ENCODE measurements around the gene WNK1.

Gene WNK1

GRCh38 chr12:863285-863684 is 110.9 kb downstream of the WNK1 start:
- no peak for DNase-seq (ENCODE audit: low spot score)

DNA sequence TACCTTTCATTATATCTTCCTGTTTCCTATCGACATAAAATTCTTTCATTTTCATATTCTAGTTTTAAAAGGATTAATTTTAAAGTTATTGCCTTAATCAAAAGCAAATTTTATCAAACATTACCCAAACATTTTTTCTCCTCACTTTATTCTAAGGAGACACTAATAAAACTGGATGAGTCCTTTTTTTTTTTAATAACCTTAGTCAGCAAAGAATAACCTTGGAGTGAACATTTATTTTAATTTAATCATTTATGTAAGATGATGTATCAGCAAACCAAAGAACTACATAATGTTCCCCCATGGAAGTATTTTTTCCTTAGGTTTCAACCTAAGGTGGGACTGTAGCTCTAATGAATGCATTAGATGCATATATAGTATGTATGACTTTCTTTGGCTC is 113.2 kb downstream of the WNK1 start:
- no peak for DNase-seq (ENCODE audit: low spot score)

GRCh38 chr12:867905-868304 is 115.5 kb downstream of the WNK1 start:
- no peak for DNase-seq (ENCODE audit: low spot score)

- no peak for DNase-seq (ENCODE audit: low spot score)
These were observed 116.3 kb downstream of the WNK1 start for GRCh38 chr12:868722-869121.

GRCh38 chr12:870378-870777 is 118.0 kb downstream of the WNK1 start:
- DNase-seq (ENCODE audit: low spot score), result no peak

DNA sequence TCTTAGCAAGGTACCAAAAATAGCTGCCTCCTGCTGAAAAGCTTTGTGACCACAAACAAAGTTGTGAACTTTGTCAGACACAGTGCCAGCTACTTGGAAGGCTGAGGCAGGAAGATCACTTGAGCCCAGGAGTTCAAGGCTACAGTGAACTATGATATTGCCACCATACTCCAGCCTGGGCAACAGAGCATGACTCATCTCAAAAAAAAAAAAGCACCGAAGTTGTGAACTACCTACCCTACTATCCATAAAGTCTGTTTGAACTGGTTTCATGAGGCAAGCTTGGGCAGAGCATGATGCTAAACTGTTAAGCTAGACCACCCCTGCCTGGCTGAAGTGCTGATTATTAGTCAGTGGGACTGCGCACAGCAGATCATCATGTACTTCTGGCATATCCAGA is 121.6 kb downstream of the WNK1 start:
- DNase-seq (ENCODE audit: low spot score), result no peak

DNA sequence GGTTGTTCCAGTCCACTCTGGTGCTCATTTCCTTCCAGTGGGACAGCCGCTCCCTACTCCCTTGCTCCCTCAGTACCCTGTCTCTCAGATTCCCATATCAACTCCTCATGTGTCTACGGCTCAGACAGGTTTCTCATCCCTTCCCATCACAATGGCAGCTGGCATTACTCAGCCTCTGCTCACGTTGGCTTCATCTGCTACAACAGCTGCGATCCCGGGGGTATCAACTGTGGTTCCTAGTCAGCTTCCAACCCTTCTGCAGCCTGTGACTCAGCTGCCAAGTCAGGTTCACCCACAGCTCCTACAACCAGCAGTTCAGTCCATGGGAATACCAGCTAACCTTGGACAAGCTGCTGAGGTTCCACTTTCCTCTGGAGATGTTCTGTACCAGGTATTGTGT is 127.3 kb downstream of the WNK1 start:
- DNase-seq (ENCODE audit: low spot score), result no peak

DNA sequence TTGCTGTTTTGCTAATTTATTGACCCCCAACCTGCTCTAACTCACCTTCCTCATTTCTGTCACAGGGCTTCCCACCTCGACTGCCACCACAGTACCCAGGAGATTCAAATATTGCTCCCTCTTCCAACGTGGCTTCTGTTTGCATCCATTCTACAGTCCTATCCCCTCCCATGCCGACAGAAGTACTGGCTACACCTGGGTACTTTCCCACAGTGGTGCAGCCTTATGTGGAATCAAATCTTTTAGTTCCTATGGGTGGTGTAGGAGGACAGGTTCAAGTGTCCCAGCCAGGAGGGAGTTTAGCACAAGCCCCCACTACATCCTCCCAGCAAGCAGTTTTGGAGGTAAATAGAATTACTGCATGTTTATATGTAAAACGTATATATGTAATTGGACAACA is 128.3 kb downstream of the WNK1 start:
- no peak for DNase-seq (ENCODE audit: low spot score)

DNA sequence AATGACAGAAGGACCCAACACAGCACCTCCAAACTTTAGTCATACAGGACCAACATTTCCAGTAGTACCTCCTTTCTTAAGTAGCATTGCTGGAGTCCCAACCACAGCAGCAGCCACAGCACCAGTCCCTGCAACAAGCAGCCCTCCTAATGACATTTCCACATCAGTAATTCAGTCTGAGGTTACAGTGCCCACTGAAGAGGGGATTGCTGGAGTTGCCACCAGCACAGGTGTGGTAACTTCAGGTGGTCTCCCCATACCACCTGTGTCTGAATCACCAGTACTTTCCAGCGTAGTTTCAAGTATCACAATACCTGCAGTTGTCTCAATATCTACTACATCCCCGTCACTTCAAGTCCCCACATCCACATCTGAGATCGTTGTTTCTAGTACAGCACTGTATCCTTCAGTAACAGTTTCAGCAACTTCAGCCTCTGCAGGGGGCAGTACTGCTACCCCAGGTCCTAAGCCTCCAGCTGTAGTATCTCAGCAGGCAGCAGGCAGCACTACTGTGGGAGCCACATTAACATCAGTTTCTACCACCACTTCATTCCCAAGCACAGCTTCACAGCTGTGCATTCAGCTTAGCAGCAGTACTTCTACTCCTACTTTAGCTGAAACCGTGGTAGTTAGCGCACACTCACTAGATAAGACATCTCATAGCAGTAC is 132.5 kb downstream of the WNK1 start:
- DNase-seq (ENCODE audit: low spot score), result no peak

- DNase-seq (ENCODE audit: low spot score), result no peak
These were observed 133.3 kb downstream of the WNK1 start for GRCh38 chr12:885701-886100.

DNA sequence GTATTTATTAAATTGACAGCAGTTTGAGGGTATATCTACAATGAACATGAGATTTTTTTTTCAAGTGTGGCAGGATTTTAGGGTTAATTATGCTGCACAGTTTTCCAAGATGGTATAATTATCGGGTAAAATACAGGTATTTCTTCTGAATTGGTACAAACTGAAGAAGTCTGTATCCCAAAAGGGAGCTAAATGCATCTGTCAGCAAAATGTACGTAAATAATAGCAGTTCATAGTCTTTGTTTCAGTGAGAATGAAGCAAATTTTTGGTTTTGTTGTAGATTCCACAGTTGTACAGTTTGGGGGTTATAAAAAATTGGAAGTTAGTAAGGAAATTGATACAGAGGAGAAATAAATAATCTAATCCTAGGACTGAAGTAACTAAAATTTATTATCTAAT is 133.8 kb downstream of the WNK1 start:
- DNase-seq (ENCODE audit: low spot score), result no peak

GRCh38 chr12:894226-894625 is 141.8 kb downstream of the WNK1 start:
- peak; percentile 25 for DNase-seq (ENCODE audit: low spot score)

GRCh38 chr12:896031-896430 is 143.7 kb downstream of the WNK1 start:
- DNase-seq (ENCODE audit: low spot score), result no peak

- no peak for DNase-seq (ENCODE audit: low spot score)
These were observed 145.0 kb downstream of the WNK1 start for GRCh38 chr12:897386-897785.

- DNase-seq (ENCODE audit: low spot score), result no peak
These were observed 150.2 kb downstream of the WNK1 start for GRCh38 chr12:902581-902980.

GRCh38 chr12:903055-903454 is 150.7 kb downstream of the WNK1 start:
- DNase-seq (ENCODE audit: low spot score), result no peak

- peak; percentile 79 for DNase-seq (ENCODE audit: low spot score)
These were observed 151.6 kb downstream of the WNK1 start for GRCh38 chr12:904010-904414.

- peak; percentile 87 for DNase-seq (ENCODE audit: low spot score)
These were observed 153.1 kb downstream of the WNK1 start for GRCh38 chr12:905261-906031.

GRCh38 chr12:906062-906585 is 153.7 kb downstream of the WNK1 start:
- DNase-seq (ENCODE audit: low spot score), result no peak

GRCh38 chr12:907413-908185 is 155.2 kb downstream of the WNK1 start:
- DNase-seq (ENCODE audit: low spot score), result no peak

DNA sequence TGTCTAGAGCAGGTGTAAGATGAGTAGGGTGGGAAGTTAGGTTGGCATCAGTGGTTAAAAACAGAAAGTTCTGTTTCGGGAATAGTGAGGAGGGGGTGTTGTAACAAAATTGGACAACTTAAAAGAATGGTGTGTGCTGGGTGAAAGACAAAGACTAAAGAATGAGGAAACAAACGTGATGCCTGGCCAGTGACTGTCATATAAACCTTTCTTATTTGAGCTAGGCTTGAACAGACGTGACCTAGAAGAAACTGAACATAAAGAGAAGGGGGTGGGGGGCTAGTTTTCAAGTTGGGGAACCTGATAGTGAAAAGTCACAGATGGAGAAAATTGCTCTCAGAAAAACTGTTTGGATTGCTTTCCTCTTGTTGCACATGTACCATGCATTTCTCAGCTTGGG is 157.5 kb downstream of the WNK1 start:
- DNase-seq (ENCODE audit: low spot score), result no peak

GRCh38 chr12:910416-910815 is 158.0 kb downstream of the WNK1 start:
- DNase-seq (ENCODE audit: low spot score), result peak; percentile 31

Measured in hematopoietic multipotent progenitor cell treated with erythropoietin and hydrocortisone succinate and interleukin-3 and kit ligand, for 15 days (in vitro differentiated cells).